Activated T-cell treated with anti-CD3 and anti-CD28 coated beads, Interleukin-2, amount 50 U/mL, for 72 hours (primary cell): ENCODE results near the gene OPN1MW3. TPM values are rescaled to one million over a fixed set of nuclear protein-coding genes. Genes with fewer than 3 reads are reported as not detected.
"Not testable (repeated sequence)": the region's sequence is repeated elsewhere in the genome, so short reads cannot be mapped to it uniquely, and the experiment has no call there.

ENCODE experiments used
- ATAC-seq, 2 donors: fragments of 150-1000 bp; cut with Tn5 transposase; replicated peaks in 1 of 2; 2 replicates each; pipeline ENCODE4 v1.10.0; 2021; ENCODE audit warnings: moderate library complexity in 2 of 2, mild to moderate bottlenecking in 1 of 2
- DNase-seq, 2 donors: peaks; one replicate each; pipeline ENCODE4 v3.0.0; 2021 to 2022; ENCODE audit warnings: mixed read lengths in 1 of 2
- H3K27ac Mint-ChIP-seq: one replicate; pipeline ENCODE4 v1.8.0; 2022; ENCODE audit warnings: mild to moderate bottlenecking, moderate library complexity, mixed read lengths
- H3K27me3 Mint-ChIP-seq: one replicate; pipeline ENCODE4 v1.8.0; 2022; ENCODE audit warnings: low read depth, mixed read lengths
- H3K36me3 Mint-ChIP-seq, 2 donors: one replicate each; pipeline ENCODE4 v1.8.0; 2022; ENCODE audit warnings: mixed read lengths in 2 of 2, mild to moderate bottlenecking in 1 of 2; ENCODE audit not compliant: insufficient read depth in 2 of 2
- H3K4me1 Mint-ChIP-seq: one replicate; pipeline ENCODE4 v1.8.0; 2022; ENCODE audit warnings: low read depth, mixed read lengths
- H3K4me3 Mint-ChIP-seq, 2 donors: one replicate each; pipeline ENCODE4 v1.8.0; 2022; ENCODE audit warnings: mild to moderate bottlenecking in 2 of 2, mixed read lengths in 2 of 2, moderate library complexity in 2 of 2
- H3K9me3 Mint-ChIP-seq, 2 donors: one replicate each; pipeline ENCODE4 v1.8.0; 2022; ENCODE audit warnings: mixed read lengths in 2 of 2
- total RNA-seq, 2 donors: library from RNA; stranded (reverse); gene quantifications; one replicate each; pipeline ENCODE4 v1.2.3, GENCODE V29; 2022

Gene OPN1MW3
- total RNA-seq, 2 donors from 2014 or later, result not detected

DNA sequence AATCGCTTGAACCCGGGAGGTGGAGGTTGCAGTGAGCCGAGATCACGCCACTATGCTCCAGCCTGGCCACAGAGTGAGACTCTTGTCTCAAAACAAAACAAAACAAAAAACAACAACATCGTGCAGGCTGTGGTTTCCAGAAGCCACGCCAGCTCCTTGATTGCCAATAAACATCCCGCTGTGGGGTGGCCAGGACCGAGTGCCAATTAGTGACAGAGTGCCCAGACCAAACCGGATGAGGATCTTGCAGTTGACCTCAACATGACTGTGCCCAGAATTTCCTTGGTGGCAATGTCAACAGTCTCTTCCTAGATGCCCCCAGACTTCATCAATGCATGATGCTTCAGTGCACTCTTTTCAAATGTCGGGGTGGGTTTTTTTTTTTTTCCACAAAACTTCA lies 1.3 kb downstream of the OPN1MW3 start:
- not testable (repeated sequence) for H3K4me1 Mint-ChIP-seq, H3K4me3 Mint-ChIP-seq, DNase-seq, H3K27me3 Mint-ChIP-seq, H3K36me3 Mint-ChIP-seq, H3K9me3 Mint-ChIP-seq, H3K27ac Mint-ChIP-seq, ATAC-seq

DNA sequence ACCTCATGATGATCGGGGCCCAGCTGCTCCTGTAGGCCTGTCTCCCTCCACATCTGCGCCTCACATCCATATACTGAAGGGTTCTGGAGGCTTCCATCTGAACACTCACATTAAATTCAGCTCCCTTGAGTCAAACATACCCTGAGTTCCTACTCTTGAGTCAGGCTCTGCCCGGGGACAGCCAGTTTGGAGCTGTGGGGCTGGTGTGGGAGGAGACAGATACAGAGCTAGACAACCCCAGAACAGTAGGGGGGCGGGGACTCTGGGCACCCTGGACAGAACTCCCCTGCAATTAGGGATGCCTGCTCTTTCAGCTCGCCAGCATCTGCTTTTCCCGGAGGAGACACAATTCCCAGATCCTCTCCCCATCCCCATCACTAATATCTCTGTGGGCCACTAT lies 5.7 kb downstream of the OPN1MW3 start:
- not testable (repeated sequence) for H3K9me3 Mint-ChIP-seq, H3K27ac Mint-ChIP-seq, H3K36me3 Mint-ChIP-seq, DNase-seq, H3K4me3 Mint-ChIP-seq, H3K4me1 Mint-ChIP-seq, H3K27me3 Mint-ChIP-seq, ATAC-seq

DNA sequence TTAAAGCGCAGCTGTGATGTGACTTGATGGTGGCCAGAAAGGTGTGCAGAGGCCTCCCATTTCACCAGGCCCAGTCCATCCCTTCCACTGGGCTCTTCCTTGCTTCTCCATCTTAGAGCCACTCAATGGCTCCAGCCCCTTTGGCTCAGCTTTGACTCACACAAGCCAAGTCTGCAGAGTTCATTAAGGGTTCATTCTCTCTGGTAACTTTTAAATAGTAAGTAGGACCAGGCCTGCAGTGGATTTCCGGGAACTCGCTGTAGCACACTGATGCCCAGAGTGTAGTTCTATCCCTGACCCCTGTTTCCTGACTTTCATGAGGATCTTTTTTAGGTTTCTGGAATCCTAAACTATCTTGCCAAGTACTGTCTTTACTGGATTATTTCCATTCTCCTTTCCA lies 11.9 kb downstream of the OPN1MW3 start:
- DNase-seq, H3K4me1 Mint-ChIP-seq, H3K36me3 Mint-ChIP-seq, H3K27me3 Mint-ChIP-seq, H3K27ac Mint-ChIP-seq, H3K9me3 Mint-ChIP-seq, H3K4me3 Mint-ChIP-seq, ATAC-seq: not testable (repeated sequence)

DNA sequence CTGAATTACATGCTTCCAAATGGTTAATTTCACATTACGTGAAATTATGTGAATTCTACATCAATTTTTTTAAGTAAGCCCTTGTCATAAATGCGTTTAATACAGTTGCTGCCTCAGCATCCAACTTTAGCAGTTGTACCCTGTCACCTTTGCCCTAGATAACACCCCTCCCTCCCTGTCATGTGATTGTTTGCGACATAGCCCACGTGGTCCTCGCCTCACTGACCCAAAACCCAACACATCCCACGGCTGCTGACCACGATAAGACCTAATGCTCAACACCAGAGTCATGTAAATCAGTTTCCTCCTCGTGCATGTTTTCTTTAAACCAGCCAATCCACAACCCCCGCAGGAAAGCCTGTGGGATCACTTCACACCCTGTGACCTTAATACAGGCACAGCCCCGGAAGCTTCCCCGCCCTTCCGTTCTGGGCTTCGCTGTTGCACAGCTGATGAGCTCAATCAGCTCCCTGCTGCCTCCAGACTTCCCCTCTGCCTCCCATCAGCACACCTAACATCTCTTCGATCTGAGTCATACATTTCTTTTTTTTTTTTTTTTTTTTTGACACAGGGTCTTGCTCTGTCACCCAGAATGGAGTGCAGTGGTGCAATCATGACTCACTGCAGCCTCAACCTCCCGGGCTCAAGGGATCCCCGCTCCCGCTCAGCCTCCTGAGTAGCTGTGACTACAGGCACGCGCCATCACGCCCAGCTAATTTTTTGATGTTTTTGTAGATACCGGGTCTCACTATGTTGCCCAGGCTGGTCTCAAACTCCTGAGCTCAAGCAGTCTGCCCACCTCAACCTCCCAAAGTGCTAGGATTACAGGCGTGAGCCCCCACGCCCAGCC lies 27.3 kb downstream of the OPN1MW3 start:
- ATAC-seq, result peak; percentile 99
- not testable (repeated sequence) for H3K36me3 Mint-ChIP-seq, H3K4me3 Mint-ChIP-seq, H3K27ac Mint-ChIP-seq, H3K4me1 Mint-ChIP-seq, DNase-seq, H3K9me3 Mint-ChIP-seq, H3K27me3 Mint-ChIP-seq

DNA sequence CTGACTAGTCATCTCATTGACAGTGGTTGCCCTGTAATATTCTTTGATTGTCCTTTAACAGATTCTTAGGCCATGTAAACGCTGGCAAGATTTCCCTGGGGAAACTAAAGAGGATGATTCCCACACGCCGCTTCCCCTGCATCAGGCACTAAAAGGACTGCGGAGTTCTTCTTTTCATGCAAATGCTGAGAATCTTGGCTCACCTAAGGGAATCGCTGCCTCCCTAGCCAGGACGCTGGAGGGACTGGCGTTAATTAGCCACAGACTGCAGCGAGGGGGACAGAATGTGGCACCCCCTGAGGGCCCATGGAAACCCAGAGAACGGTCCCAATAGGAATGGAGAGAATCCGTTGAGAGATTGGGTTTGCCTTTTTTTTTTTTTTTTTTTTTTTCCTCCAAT lies 29.0 kb downstream of the OPN1MW3 start:
- ATAC-seq, H3K27ac Mint-ChIP-seq, H3K36me3 Mint-ChIP-seq, H3K4me3 Mint-ChIP-seq, H3K9me3 Mint-ChIP-seq, H3K27me3 Mint-ChIP-seq, H3K4me1 Mint-ChIP-seq, DNase-seq: not testable (repeated sequence)

DNA sequence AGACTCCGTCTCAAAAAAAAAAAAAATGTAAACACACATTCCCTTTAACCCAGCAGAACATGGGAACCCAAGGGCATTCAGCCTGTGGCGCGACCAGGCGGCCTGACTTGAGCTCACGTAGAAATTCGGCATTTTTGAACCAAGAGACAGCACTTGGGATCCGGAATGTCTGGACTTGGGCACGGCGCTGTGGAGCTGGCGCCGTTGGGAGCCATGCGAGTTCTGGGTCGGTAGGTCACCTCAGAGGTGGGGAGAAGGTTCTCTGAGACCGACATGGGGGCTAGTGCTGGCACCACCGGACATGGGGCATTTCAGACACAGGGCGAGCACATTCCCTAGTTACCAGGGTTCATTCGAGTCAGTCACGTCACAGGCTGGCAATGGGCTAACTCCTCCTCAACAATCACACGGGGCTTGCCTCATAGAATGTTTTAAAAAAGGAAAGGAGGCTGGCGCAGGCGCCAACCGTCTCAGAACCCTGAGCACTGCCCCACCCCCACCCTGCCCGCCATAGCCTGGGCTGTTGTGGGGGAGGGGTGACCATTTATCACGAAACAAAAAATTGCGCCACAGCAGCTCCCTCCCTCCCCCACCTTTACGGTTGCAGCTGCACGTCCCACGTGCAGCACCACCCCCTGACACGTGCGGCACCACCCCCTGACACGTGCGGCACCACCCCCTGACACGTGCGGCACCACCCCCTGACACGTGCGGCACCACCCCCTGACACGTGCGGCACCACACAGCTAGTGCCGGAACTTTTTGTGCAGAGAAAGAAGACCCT lies 37.6 kb downstream of the OPN1MW3 start, which contains the start of gene TEX28:
Gene TEX28, minus strand, starts transcription at position 334 of the 784 bp plus-strand sequence. CDS start 3,007 bp downstream, outside the sequence.
- no peak within 1 kb of the TSS for H3K27ac Mint-ChIP-seq
- no peaks in the 10 kb centered on the region for H3K9me3 Mint-ChIP-seq
- DNase-seq (no peak), ATAC-seq (no peak)
- no peaks in the 10 kb centered on the region for H3K4me1 Mint-ChIP-seq
- H3K4me3 Mint-ChIP-seq, result no peak within 1 kb of the TSS
- H3K27me3 Mint-ChIP-seq, result no peaks in the 10 kb centered on the region
- H3K36me3 Mint-ChIP-seq, result no peaks in the 10 kb centered on the region

DNA sequence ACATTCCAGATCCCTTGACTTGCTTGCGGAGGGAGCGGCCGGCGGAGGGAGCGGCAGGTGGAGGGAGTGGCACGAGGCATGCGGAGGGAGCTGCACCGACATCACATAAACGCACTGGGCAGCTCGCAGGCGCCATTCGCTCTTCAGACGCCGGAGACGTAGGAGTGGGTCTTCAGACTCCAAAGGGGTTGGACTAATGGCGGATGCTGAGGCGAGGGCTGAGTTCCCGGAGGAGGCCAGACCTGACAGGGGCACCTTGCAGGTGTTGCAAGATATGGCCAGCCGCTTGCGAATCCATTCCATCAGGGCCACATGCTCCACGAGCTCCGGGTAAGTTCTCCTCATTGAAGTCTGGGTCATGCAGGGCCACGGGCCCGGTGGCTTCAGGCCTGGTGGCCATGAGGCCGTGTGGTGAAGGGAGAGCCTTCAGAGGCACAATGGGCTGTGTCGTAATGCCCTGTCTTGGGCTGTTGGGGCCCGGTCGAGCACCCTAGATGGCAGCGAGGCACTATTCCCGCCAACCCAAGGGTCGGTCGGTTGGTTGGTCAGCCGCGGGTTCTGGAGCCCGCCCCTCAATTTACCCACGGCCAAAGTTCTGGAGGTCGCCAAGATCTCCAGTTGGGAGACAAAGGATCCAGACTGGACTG lies 38.4 kb downstream of the OPN1MW3 start, which contains the start of gene TKTL1:
Gene TKTL1, plus strand, starts transcription at position 132 of the 647 bp plus-strand sequence. Its CDS starts 65 bp downstream, at position 197.
- ATAC-seq, result no peak
- Mint-ChIP-seq H3K27me3 (no peaks in the 10 kb centered on the region), H3K4me1 (no peaks in the 10 kb centered on the region)

DNA sequence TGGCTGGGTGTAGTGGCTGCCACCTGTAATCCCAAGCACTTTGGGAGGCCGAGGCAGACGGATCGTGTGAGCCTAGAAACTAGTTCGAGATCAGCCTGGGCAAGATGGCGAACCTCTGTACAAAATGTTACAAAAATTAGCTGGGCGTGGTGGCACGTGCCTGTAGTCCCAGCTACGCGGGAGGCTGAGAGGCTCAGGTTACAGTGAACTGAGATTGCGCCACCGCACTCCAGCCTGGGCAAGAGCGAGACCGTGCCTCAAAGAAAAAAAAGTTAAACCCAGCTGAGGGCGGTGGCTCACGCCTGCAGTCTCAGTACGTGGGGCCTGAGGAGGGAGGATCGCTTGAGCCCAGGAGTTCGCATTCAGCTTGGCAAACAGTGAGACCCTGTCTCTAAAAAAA lies 39.3 kb downstream of the OPN1MW3 start:
- H3K4me1 Mint-ChIP-seq, result no peaks in the 10 kb centered on the region
- no peaks in the 10 kb centered on the region for H3K9me3 Mint-ChIP-seq
- DNase-seq (no peak), ATAC-seq (no peak)
- no peaks in the 10 kb centered on the region for H3K27me3 Mint-ChIP-seq
- no peaks in the 10 kb centered on the region for H3K36me3 Mint-ChIP-seq
- no peak overlapping the region for H3K27ac Mint-ChIP-seq
- no peak overlapping the region for H3K4me3 Mint-ChIP-seq

More for the DNA sequence above, 38.4 kb downstream of the OPN1MW3 start, which contains the start of gene TKTL1:
- Mint-ChIP-seq H3K27ac (no peak within 1 kb of the TSS), H3K36me3 (no peaks in the 10 kb centered on the region), H3K9me3 (no peaks in the 10 kb centered on the region), H3K4me3 (no peak within 1 kb of the TSS)
- DNase-seq, result no peak

DNA sequence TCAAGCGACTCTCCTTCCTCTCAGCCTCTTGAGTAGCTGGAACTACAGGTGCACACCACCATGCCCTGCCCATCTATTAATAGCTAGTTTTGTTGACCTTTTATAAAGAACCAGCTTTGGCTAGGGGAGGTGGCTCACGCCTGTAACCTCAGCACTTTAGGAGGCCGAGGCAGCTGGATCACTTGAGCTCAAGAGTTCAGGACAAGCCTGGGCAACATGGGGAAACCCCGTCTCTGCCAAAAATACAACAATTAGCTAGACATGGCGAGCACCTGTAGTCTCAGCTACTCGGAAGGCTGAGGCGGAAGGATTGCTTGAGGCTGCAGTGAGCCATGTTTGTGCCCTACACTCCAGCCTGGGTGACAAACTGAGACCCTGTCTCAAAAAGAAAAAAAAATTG lies 40.9 kb downstream of the OPN1MW3 start:
- H3K4me3 Mint-ChIP-seq, result no peak overlapping the region
- H3K36me3 Mint-ChIP-seq, result no peaks in the 10 kb centered on the region
- H3K4me1 Mint-ChIP-seq, result no peaks in the 10 kb centered on the region
- H3K27me3 Mint-ChIP-seq, result peaks cover 1% of the 10 kb centered on the region
- DNase-seq (no peak), ATAC-seq (no peak)
- no peaks in the 10 kb centered on the region for H3K9me3 Mint-ChIP-seq
- no peak overlapping the region for H3K27ac Mint-ChIP-seq

DNA sequence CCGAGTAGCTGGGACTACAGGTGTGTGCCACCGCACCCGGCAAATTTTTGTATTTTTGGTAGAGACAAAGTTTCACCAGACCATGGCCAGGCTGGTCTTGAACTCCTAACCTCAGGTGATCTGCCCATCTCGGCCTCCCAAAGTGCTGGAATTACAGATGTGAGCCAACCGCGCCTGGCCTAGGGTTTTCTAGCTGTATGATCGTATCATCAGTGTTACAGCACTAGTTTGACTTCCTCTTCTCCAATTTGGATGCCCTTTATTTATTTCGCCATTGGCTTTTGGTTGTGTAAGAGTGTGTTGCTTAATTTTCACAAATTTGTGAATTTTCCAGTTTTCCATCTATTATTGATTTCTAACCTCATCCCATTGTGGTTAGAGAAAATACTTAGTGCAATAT lies 43.4 kb downstream of the OPN1MW3 start:
- Mint-ChIP-seq H3K27me3 (peaks cover 11% of the 10 kb centered on the region), H3K9me3 (no peaks in the 10 kb centered on the region), H3K36me3 (no peaks in the 10 kb centered on the region), H3K4me1 (no peaks in the 10 kb centered on the region), H3K4me3 (no peak overlapping the region), H3K27ac (no peak overlapping the region)
- ATAC-seq (no peak), DNase-seq (no peak)

DNA sequence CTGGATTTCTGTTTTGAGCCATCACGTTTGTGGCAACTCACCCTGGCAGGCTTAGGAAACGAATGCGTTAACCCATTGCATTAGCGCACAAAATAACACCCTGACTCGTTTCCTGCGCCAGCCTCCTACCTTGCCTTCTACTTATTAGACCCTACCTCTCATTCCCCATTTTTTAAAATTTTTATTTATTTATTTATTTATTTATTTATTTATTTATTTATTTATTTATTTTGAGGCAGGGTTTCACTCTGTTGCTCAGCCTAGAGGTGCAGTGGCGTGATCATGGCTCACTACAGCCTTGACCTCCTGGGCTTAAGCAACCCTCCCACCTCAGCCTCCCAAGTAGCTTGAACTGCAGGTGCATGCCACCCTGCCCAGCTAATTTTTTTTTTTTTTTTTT lies 45.6 kb downstream of the OPN1MW3 start:
- H3K36me3 Mint-ChIP-seq, H3K4me3 Mint-ChIP-seq, H3K4me1 Mint-ChIP-seq, ATAC-seq, H3K27ac Mint-ChIP-seq, H3K9me3 Mint-ChIP-seq, DNase-seq: not testable (repeated sequence)
- H3K27me3 Mint-ChIP-seq, result peaks cover 16% of the 10 kb centered on the region

DNA sequence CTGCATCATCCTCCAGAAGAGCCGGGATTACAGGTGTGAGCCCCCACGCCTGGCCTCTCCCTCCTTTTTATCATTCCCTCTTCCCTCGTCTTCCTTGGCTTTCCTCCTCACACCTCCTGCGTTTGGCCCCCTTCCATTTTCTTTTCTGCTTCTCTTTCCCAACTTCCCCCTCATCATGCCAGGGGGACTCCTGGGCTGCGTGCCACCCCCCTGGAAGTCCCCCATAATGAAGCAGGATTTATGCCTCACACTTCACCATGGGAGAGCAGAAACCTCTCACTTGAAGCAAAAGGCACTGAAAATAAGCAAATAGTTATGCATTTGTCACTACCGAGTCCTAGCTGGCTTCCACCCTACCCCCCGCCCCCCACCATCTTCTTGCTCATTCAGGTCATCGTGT lies 46.1 kb downstream of the OPN1MW3 start:
- DNase-seq (no peak), ATAC-seq (no peak)
- Mint-ChIP-seq H3K27ac (no peak overlapping the region), H3K36me3 (no peaks in the 10 kb centered on the region), H3K27me3 (peaks cover 16% of the 10 kb centered on the region), H3K4me3 (no peak overlapping the region), H3K9me3 (no peaks in the 10 kb centered on the region), H3K4me1 (peaks cover 9% of the 10 kb centered on the region)

DNA sequence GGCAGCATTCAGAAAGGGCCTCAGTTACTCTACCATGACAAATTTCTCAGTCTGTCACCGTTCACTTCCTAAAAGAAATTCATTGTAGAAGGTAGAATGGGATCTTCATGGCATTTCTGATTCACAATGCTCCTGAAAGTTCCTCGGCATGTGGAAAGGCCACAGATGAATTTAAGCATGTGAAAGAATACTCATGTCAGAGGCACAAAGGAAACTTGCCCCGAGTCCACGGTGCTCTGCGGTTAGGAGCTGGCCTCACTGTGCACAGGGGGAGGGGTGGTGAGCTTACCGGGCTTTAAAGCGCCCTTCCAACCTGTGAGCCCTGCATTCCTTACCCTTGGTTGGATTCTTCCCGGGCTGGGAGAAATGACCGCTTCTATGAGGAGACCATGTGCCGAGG lies 47.5 kb downstream of the OPN1MW3 start:
- H3K4me3 Mint-ChIP-seq, result no peak overlapping the region
- H3K27me3 Mint-ChIP-seq, result peaks cover 16% of the 10 kb centered on the region
- DNase-seq, result no peak
- no peak overlapping the region for H3K27ac Mint-ChIP-seq
- no peaks in the 10 kb centered on the region for H3K36me3 Mint-ChIP-seq
- no peak for ATAC-seq
- H3K9me3 Mint-ChIP-seq, result no peaks in the 10 kb centered on the region
- H3K4me1 Mint-ChIP-seq, result peaks cover 15% of the 10 kb centered on the region
